Astrocyte of the spinal cord (primary cell): ENCODE data around the gene ATP4A.

ENCODE experiments used
- DNase-seq: peaks from one replicate; pipeline ENCODE4 v3.0.0; 2011; ENCODE audit warnings: low read depth, low spot score
- H3K4me3 ChIP-seq: 2 replicates; pipeline ENCODE4 v1.5.1; 2011; ENCODE audit warnings: low read depth, mild to moderate bottlenecking, low read length, moderate library complexity
- CTCF ChIP-seq: IDR thresholded peaks from 2 replicates; pipeline ENCODE4 v1.5.1; 2012; ENCODE audit warnings: low read depth, mild to moderate bottlenecking, low read length, inconsistent platforms
- in situ Hi-C: cut with HindIII; loops from 2 replicates; pipeline ENCODE4 v1.10.0; 2017; ENCODE audit warnings: low sequenced_read_pairs

The ATP4A gene

GRCh38 chr19:35518313-35518712, 45.1 kb downstream of the ATP4A start:
- DNase-seq = peak; percentile 74
- no peak for TF ChIP-seq CTCF
- in situ Hi-C loops = no loop called here
- no peak overlapping the region for H3K4me3 ChIP-seq

DNA sequence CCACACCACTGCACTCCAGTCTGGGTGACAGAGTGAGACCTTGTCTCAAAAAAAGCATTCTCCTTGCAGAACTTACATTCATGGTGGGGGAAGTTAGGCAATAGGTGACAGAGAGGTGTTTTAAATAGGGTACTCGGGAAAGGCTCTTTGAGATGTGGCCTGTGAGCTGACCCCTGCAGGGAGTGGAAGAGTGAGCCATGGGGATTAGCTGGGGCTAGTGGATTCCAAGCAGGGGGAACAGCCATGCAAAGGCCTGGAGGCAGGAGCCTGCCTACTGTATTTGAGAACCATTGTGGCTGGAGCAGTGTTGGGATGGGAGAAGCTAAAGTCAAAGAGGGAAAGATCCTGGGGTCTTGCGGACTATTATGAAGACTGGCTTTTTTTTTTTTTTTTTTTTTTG, 46.1 kb downstream of the ATP4A start:
- in situ Hi-C loops = no loop called here
- no peak for DNase-seq
- H3K4me3 ChIP-seq = no peak overlapping the region
- no peak for TF ChIP-seq CTCF

DNA sequence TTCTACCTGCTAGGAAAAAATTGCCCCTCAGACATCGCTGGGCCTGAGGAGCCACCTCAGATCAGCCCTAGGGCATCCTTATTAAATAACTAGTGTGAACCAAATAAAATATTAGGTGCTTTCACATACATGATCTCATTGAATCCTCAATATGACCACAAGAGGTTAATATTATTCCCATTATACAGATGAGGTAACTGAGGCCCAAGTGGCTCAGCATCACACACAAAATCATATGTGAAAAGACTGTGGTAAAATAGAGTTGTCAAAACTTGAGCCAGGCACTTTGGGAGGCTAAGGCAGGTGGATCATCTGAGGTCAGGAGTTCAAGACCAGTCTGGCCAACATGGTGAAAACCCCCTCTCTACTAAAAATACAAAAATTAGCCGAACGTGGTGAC, 47.1 kb downstream of the ATP4A start:
- in situ Hi-C loops = no loop called here
- no peak for TF ChIP-seq CTCF
- DNase-seq = no peak
- no peak overlapping the region for H3K4me3 ChIP-seq

GRCh38 chr19:35514282-35514809, 49.1 kb downstream of the ATP4A start:
- DNase-seq = no peak
- TF ChIP-seq CTCF = no peak
- no peak overlapping the region for H3K4me3 ChIP-seq
- in situ Hi-C loops = no loop called here

- DNase-seq = no peak
- no peak for TF ChIP-seq CTCF
- in situ Hi-C loops = no loop called here
- no peak within 1 kb of the TSS for H3K4me3 ChIP-seq
These were observed 49.7 kb downstream of the ATP4A start, which contains the start of gene DMKN for GRCh38 chr19:35513628-35514281. Gene DMKN, minus strand, starts transcription at chr19:35513649. Its CDS starts 174 bp downstream, at chr19:35513475.

GRCh38 chr19:35512831-35513627, 50.4 kb downstream of the ATP4A start:
- in situ Hi-C loops = no loop called here
- no peak for TF ChIP-seq CTCF
- no peak for DNase-seq
- no peak overlapping the region for H3K4me3 ChIP-seq
